ENCODE results near the gene STOX1.

The STOX1 gene

DNA sequence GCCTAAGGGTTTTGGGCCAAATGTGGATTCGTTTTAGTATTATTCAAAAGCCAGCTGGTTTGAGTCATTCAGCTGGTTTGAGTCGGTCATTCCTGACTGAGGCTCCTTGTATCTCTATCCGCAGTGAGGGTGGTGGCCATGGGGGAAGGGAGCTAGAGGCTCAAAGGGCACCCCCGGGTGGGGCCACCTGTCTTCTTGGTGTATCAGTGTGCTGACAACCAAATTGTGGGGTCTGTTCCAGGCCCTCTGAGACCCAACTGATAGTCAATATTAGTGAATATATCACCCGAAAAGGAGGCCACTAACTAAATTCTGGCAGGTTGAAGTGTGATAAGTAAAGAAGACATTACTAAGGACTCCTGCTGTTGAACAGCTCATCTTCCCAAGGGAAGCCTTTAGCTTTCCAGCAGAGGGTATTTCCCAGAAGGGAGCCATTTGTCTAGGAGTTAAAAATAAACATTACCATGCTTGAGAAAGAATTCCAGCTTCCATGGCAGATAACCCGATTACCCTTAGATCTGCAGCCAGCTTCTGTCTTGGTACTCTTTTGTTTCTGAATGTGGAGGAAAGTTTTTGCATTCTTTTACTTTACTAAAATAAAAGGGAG is 43.9 kb downstream of the STOX1 start:
- DNase-seq (ENCODE audit: low read depth in 2 of 2): peak; percentile 49 to 75
- TF ChIP-seq, protein P1, sequence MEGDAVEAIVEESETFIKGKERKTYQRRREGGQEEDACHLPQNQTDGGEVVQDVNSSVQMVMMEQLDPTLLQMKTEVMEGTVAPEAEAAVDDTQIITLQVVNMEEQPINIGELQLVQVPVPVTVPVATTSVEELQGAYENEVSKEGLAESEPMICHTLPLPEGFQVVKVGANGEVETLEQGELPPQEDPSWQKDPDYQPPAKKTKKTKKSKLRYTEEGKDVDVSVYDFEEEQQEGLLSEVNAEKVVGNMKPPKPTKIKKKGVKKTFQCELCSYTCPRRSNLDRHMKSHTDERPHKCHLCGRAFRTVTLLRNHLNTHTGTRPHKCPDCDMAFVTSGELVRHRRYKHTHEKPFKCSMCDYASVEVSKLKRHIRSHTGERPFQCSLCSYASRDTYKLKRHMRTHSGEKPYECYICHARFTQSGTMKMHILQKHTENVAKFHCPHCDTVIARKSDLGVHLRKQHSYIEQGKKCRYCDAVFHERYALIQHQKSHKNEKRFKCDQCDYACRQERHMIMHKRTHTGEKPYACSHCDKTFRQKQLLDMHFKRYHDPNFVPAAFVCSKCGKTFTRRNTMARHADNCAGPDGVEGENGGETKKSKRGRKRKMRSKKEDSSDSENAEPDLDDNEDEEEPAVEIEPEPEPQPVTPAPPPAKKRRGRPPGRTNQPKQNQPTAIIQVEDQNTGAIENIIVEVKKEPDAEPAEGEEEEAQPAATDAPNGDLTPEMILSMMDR (IDR thresholded peaks at IDR 0.05; ENCODE audit: low read depth, low read length): no peak
- no peak overlapping the region for H3K4me3 ChIP-seq (replicated peaks in 1 of 2; ENCODE audit: low read depth in 2 of 2, low read length in 2 of 2)

DNA sequence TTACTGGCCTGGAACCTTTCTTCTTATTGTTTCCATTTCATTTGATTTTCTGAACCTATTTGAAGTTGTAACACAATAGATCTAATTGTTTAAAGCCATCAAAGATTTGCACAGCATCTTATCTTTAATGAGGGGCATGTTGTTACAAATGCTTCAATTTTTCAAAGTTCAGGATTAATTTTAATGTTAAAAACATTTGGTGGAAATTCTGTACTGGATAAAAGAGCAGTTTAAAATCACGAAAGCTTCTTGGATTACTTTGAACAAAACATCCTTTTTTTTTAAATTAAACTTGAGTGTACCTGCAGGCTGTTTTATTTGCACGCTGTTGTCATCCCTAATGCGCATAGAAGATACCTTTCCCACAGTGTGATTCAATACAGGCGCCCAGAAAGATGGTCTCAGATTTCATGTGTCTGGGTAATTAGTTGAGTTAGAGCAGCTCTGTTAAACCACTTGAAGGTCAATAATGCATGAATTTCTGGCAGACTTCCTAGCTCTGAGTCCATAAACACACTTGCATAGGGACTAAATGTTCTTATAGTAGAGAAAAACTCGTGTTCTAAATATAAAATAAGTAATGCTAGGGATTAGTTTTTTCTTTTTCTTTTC is 44.5 kb downstream of the STOX1 start:
- DNase-seq (ENCODE audit: low read depth in 2 of 2): peak; percentile 82 to 86
- no peak overlapping the region for H3K4me3 ChIP-seq (replicated peaks in 1 of 2; ENCODE audit: low read depth in 2 of 2, low read length in 2 of 2)
- TF ChIP-seq, protein P1 (IDR thresholded peaks at IDR 0.05; ENCODE audit: low read depth, low read length): no peak

DNA sequence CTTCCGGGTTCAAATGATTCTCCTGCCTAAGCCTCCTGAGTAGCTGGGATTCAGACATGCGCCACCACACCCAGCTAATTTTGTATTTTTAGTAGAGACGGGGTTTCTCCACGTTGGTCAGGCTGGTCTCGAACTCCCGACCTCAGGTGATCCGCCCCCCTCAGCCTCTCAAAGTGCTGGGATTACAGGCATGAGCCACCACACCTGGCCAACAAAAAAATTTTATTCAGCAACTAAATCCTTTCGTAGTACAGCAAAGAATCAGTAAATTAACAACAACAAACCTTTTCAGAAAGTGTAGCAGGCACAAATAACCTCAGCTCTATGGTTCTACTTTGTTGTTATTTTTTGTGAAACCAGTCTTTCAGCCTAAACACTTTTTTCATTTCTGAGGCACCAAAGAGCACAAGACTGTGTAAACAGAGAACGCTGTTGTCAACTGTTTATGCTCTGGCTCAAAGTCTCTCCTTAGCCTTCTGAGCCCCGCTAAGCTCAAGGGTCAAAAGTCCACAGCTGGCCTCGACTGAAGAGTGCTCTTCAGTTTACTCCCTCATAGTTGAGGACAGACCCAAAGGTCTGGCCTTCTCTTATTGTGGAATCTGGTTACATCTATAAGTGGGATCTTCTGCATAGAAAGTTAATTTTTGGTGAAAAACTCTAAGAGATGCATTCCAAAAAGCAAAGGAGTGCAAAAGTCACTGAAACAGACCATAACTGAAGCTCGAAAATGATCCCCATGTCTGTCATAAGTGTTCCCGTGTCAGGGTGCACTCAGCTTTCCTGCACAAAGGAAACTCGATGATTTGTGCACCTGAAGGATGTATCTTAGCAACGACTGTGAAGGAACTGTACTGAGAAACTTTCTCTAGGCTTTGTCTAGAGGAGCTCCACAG is 49.2 kb downstream of the STOX1 start:
- TF ChIP-seq, protein P1 (IDR thresholded peaks at IDR 0.05; ENCODE audit: low read depth, low read length): no peak
- H3K4me3 ChIP-seq (replicated peaks in 1 of 2; ENCODE audit: low read depth in 2 of 2, low read length in 2 of 2): no peak overlapping the region
- no peak for DNase-seq (ENCODE audit: low read depth in 2 of 2)

DNA sequence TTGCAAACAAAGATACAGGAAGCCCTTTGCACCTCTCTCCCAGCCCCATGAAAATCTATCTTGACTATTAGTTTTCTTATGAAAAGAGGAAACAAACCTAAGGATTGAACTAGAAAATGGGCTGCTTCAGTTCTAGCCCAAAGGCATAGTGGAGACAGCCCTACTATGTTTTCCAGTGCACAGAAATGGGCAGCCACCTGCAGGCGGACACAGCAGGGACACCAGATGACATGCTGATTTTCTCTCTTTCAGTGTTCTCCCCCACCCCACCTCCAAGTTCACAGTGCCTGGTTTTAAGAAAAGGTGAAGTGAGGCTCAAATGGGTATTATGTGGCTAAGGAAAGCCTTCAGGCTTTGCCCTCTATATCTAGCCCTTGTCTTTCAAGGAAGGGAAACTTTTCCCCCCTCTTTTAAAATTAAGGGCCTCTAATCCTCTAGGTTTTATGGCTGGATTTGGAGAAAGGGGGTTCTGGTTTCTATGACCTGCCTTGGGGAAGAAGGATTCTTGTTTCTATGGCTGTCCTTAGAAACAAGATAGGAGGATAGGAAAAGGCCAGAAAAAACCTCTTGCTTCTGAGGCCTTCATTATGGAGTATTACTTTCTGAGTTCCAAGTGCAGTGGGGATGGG is 50.3 kb downstream of the STOX1 start:
- TF ChIP-seq, protein P1 (IDR thresholded peaks at IDR 0.05; ENCODE audit: low read depth, low read length): no peak
- H3K4me3 ChIP-seq (replicated peaks in 1 of 2; ENCODE audit: low read depth in 2 of 2, low read length in 2 of 2): no peak overlapping the region
- DNase-seq (ENCODE audit: low read depth in 2 of 2): no peak

DNA sequence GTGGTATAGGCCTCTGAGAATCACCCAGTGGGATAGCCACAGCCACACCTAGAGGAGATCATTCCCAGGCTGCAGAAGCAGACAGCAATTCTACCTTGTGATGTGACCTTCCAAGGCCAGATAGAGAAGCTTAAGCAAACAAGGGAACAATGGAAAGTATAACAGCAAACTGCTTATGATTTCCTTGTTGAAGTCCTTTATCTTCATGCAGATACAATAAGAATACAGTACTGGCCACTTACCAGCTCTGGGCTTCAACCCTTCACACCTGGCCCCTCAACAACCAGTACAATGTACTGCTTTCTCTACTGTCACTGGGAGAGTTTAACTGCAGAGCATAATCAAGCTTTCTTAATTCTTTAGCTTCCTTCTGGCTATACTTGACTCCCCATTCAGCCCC is 51.2 kb downstream of the STOX1 start:
- DNase-seq (ENCODE audit: low read depth in 2 of 2): no peak
- no peak overlapping the region for H3K4me3 ChIP-seq (replicated peaks in 1 of 2; ENCODE audit: low read depth in 2 of 2, low read length in 2 of 2)
- TF ChIP-seq, protein P1 (IDR thresholded peaks at IDR 0.05; ENCODE audit: low read depth, low read length): no peak

DNA sequence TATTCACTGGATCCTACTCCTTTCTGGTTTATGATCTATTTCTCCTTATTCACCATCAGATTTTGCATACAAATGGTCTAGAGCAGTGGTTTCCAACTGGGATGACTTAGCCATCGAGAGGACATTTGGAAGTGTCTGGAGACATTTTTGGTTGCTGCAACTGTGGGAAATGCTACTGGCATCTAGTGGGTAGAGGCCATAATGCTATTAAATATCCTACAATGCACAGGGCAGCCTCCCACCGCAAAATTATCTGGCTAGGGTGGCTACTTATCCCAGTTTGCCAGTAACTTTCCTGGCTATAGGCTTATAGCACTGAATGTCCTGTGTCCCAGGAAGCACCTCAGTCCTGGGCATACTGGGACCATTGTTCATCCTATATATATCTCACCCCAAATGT is 52.3 kb downstream of the STOX1 start:
- H3K4me3 ChIP-seq (replicated peaks in 1 of 2; ENCODE audit: low read depth in 2 of 2, low read length in 2 of 2): no peak overlapping the region
- TF ChIP-seq, protein P1 (IDR thresholded peaks at IDR 0.05; ENCODE audit: low read depth, low read length): no peak
- DNase-seq (ENCODE audit: low read depth in 2 of 2): no peak

Measured in cardiac fibroblast (primary cell).